HEK293T (cell line): ENCODE data around the gene BRICD5.

Experiments used
- CTCF ChIA-PET: fragments of 350-600 bp; formaldehyde crosslinking; extraction: SDS; loops from one replicate; lab custom pipeline; 2021; ENCODE audit warnings: antibody characterized with exemption, inconsistent platforms; lab: Yijun Ruan, JAX
- POLR2A ChIA-PET: fragments of 350-600 bp; formaldehyde crosslinking; extraction: SDS; loops from one replicate; lab custom pipeline; 2020; ENCODE audit warnings: antibody characterized with exemption, inconsistent platforms; lab: Yijun Ruan, JAX
- DNase-seq: peaks from one replicate; pipeline ENCODE4 v3.0.0; 2012; ENCODE audit warnings: mixed read lengths; ENCODE audit errors: extremely low spot score
- ARNT ChIP-seq: fragments of 450-650 bp; IDR thresholded peaks from 2 replicates; pipeline ENCODE4 v1.6.1; 2017; ENCODE audit warnings: mild to moderate bottlenecking
- BHLHE40 ChIP-seq: fragments of 450-650 bp; IDR thresholded peaks from 2 replicates; pipeline ENCODE4 v1.6.1; 2016; ENCODE audit warnings: mild to moderate bottlenecking, moderate library complexity, borderline replicate concordance
- CTBP1 ChIP-seq: fragments of 450-650 bp; IDR thresholded peaks from 2 replicates; pipeline ENCODE4 v1.6.1; 2016; ENCODE audit warnings: borderline replicate concordance
- ELF4 ChIP-seq: fragments of 450-650 bp; IDR thresholded peaks from 2 replicates; pipeline ENCODE4 v1.6.1; 2017; ENCODE audit warnings: antibody characterized with exemption
- FOXA1 ChIP-seq: fragments of 450-650 bp; IDR thresholded peaks from 2 replicates; pipeline ENCODE4 v1.6.1; 2016; ENCODE audit warnings: mild to moderate bottlenecking
- FOXK2 ChIP-seq: fragments of 450-650 bp; IDR thresholded peaks from 2 replicates; pipeline ENCODE4 v1.6.1; 2016; ENCODE audit warnings: mild to moderate bottlenecking
- FOXM1 ChIP-seq: fragments of 450-650 bp; IDR thresholded peaks from 2 replicates; pipeline ENCODE4 v1.6.1; 2017; ENCODE audit warnings: mild to moderate bottlenecking, borderline replicate concordance
- HDGF ChIP-seq: fragments of 450-650 bp; IDR thresholded peaks from 2 replicates; pipeline ENCODE4 v1.6.1; 2017; ENCODE audit warnings: antibody characterized with exemption, borderline replicate concordance
- L3MBTL2 ChIP-seq: fragments of 450-650 bp; conservative IDR thresholded peaks from 2 replicates; pipeline ENCODE4 v1.6.1; 2016; ENCODE audit warnings: mild to moderate bottlenecking
- LEF1 ChIP-seq: fragments of 450-650 bp; IDR thresholded peaks from 2 replicates; pipeline ENCODE4 v1.6.1; 2017; ENCODE audit warnings: mild to moderate bottlenecking, borderline replicate concordance
- NFRKB ChIP-seq: fragments of 450-650 bp; IDR thresholded peaks from 2 replicates; pipeline ENCODE4 v1.6.1; 2016; ENCODE audit warnings: mild to moderate bottlenecking, moderate library complexity
- PKNOX1 ChIP-seq: fragments of 450-650 bp; IDR thresholded peaks from 2 replicates; pipeline ENCODE4 v1.6.1; 2016
- SP1 ChIP-seq: fragments of 450-650 bp; IDR thresholded peaks from 2 replicates; pipeline ENCODE4 v1.6.1; 2017
- SUZ12 ChIP-seq: fragments of 450-650 bp; IDR thresholded peaks from 2 replicates; pipeline ENCODE4 v1.6.1; 2016; ENCODE audit warnings: mild to moderate bottlenecking
- TARDBP ChIP-seq: fragments of 450-650 bp; IDR thresholded peaks from 2 replicates; pipeline ENCODE4 v1.6.1; 2016
- ZNF384 ChIP-seq: fragments of 450-650 bp; IDR thresholded peaks from 2 replicates; pipeline ENCODE4 v1.6.1; 2016

Gene BRICD5

GRCh38 chr16:2188395-2188794, 22.3 kb downstream of the BRICD5 start:
- no peak for DNase-seq
- ChIA-PET CTCF (no interaction called here), POLR2A (no interaction called here)
- TF ChIP-seq FOXM1 (no peak), SP1 (no peak), BHLHE40 (no peak), FOXK2 (no peak), L3MBTL2 (no peak), LEF1 (no peak), TARDBP (no peak), FOXA1 (no peak), ZNF384 (no peak), CTBP1 (no peak), HDGF (no peak), ELF4 (no peak), ARNT (no peak), PKNOX1 (no peak), SUZ12 (no peak), NFRKB (no peak)

- TF ChIP-seq L3MBTL2 (no peak), SUZ12 (no peak), FOXM1 (no peak), NFRKB (no peak), TARDBP (no peak), LEF1 (no peak), SP1 (no peak), CTBP1 (no peak), ZNF384 (no peak), PKNOX1 (no peak), ELF4 (no peak), BHLHE40 (no peak), FOXK2 (no peak), HDGF (no peak)
- CTCF ChIA-PET = interaction anchor here (0.7 kb wide), 1 partner anchor 165 kb away, joined by 3 read pairs; no protein-coding TSS in a partner anchor
- POLR2A ChIA-PET = no interaction called here
- no peak for DNase-seq
Observed at GRCh38 chr16:2187212-2187611, 23.5 kb downstream of the BRICD5 start.

GRCh38 chr16:2186505-2186904, 24.2 kb downstream of the BRICD5 start:
- ChIA-PET CTCF (no interaction called here), POLR2A (no interaction called here)
- no peak for DNase-seq
- no peak for TF ChIP-seq ARNT
- no peak for TF ChIP-seq L3MBTL2
- no peak for TF ChIP-seq CTBP1
- no peak for TF ChIP-seq PKNOX1
- TF ChIP-seq LEF1 = no peak
- no peak for TF ChIP-seq HDGF
- no peak for TF ChIP-seq BHLHE40
- TF ChIP-seq FOXA1 = no peak
- TF ChIP-seq NFRKB = no peak
- TF ChIP-seq TARDBP = no peak
- TF ChIP-seq ZNF384 = no peak
- TF ChIP-seq SUZ12 = no peak
- no peak for TF ChIP-seq ELF4
- no peak for TF ChIP-seq SP1
- TF ChIP-seq FOXM1 = no peak
- TF ChIP-seq FOXK2 = no peak

GRCh38 chr16:2186064-2186463, 24.6 kb downstream of the BRICD5 start:
- no peak for DNase-seq
- POLR2A ChIA-PET = interaction anchor here (1.7 kb wide), 1 partner anchor 31 kb away, joined by 6 read pairs; the partner anchor contains the start of gene TRAF7
- CTCF ChIA-PET = no interaction called here
- TF ChIP-seq ZNF384 = no peak
- TF ChIP-seq SP1 = no peak
- no peak for TF ChIP-seq ELF4
- no peak for TF ChIP-seq L3MBTL2
- no peak for TF ChIP-seq TARDBP
- TF ChIP-seq LEF1 = no peak
- no peak for TF ChIP-seq ARNT
- no peak for TF ChIP-seq SUZ12
- no peak for TF ChIP-seq PKNOX1
- no peak for TF ChIP-seq BHLHE40
- no peak for TF ChIP-seq NFRKB
- no peak for TF ChIP-seq FOXM1
- no peak for TF ChIP-seq HDGF
- TF ChIP-seq FOXK2 = no peak

- ChIA-PET POLR2A (interaction anchor here (1.7 kb wide), 1 partner anchor 30 kb away, joined by 6 read pairs; the partner anchor contains the start of gene TRAF7), CTCF (no interaction called here)
- no peak for DNase-seq
- TF ChIP-seq ARNT (no peak), NFRKB (no peak)
Observed at GRCh38 chr16:2184962-2185361, 25.7 kb downstream of the BRICD5 start.

- DNase-seq = no peak
- TF ChIP-seq FOXA1 (no peak), PKNOX1 (no peak), ELF4 (no peak), HDGF (no peak), ARNT (no peak), L3MBTL2 (no peak), TARDBP (no peak), CTBP1 (no peak), SP1 (no peak), LEF1 (no peak), SUZ12 (no peak), ZNF384 (no peak)
- CTCF ChIA-PET = no interaction called here
- POLR2A ChIA-PET = interaction anchor here (1.7 kb wide), 1 partner anchor 29 kb away, joined by 6 read pairs; the partner anchor contains the start of gene TRAF7
Observed at GRCh38 chr16:2184346-2184745, 26.3 kb downstream of the BRICD5 start.
